ENCODE results near the gene COL18A1.

GRCh38 chr21:45443595-45444181 is 38.7 kb downstream of the COL18A1 start:
- TF ChIP-seq CSDC2 (CRISPR knock-in tag; IDR thresholded peaks at IDR 0.05) (no peak), TCF4 (CRISPR knock-in tag; IDR thresholded peaks at IDR 0.05; ENCODE audit: borderline replicate concordance) (no peak), PPARA (CRISPR knock-in tag; IDR thresholded peaks at IDR 0.05; ENCODE audit: borderline replicate concordance) (no peak), PATZ1 (CRISPR knock-in tag; IDR thresholded peaks at IDR 0.05; ENCODE audit: borderline replicate concordance) (no peak), POU6F1 (CRISPR knock-in tag; IDR thresholded peaks at IDR 0.05; ENCODE audit: borderline replicate concordance, low read depth) (no peak), RARB (CRISPR knock-in tag; IDR thresholded peaks at IDR 0.05) (no peak), CREB5 (CRISPR knock-in tag; IDR thresholded peaks at IDR 0.05; ENCODE audit: low read depth) (no peak), ZFP30 (CRISPR knock-in tag; IDR thresholded peaks at IDR 0.05) (no peak), ZNF565 (CRISPR knock-in tag; conservative IDR thresholded peaks at IDR 0.05; ENCODE audit: low read depth) (no peak), ZC3H10 (CRISPR knock-in tag; IDR thresholded peaks at IDR 0.05) (no peak), ARNTL (CRISPR knock-in tag; IDR thresholded peaks at IDR 0.05; ENCODE audit: borderline replicate concordance, low read depth) (no peak), GLIS3 (CRISPR knock-in tag; IDR thresholded peaks at IDR 0.05) (no peak)
